Neutrophil (primary cell): ENCODE measurements around the gene DLX5.

Experiments used
- H3K27ac ChIP-seq: fragments of 200-600 bp; sonication (generic); 2 replicates; pipeline ENCODE4 v1.5.1; 2016; ENCODE audit warnings: mild to moderate bottlenecking, moderate library complexity
- H3K27me3 ChIP-seq: fragments of 200-600 bp; sonication (generic); 2 replicates; pipeline ENCODE4 v1.6.0; 2016; ENCODE audit warnings: mild to moderate bottlenecking
- H3K36me3 ChIP-seq: fragments of 200-600 bp; sonication (generic); 2 replicates; pipeline ENCODE4 v1.5.1; 2017
- H3K4me1 ChIP-seq, 2 experiments: fragments of 200-600 bp in 1 of 2; sonication (generic) in 1 of 2; 1 replicate in 1 of 2; 2 replicates in 1 of 2; pipeline versions ENCODE4 v1.5.1 to v1.6.1; 2013 to 2016; ENCODE audit warnings: low read depth in 1 of 2, low read length in 1 of 2, mild to moderate bottlenecking in 1 of 2, moderate library complexity in 1 of 2; ENCODE audit not compliant: control insufficient read depth in 1 of 2, insufficient read depth in 1 of 2
- H3K4me3 ChIP-seq, 2 experiments: fragments of 200-600 bp in 1 of 2; sonication (generic) in 1 of 2; 1 replicate in 1 of 2; 2 replicates in 1 of 2; pipeline ENCODE4 v1.5.1; 2013 to 2016; ENCODE audit warnings: low read depth in 1 of 2, low read length in 1 of 2, mild to moderate bottlenecking in 1 of 2, moderate library complexity in 1 of 2
- H3K9me3 ChIP-seq: fragments of 200-600 bp; sonication (generic); 2 replicates; pipeline ENCODE4 v1.5.1; 2016
- CTCF ChIP-seq: fragments of 200-600 bp; sonication (generic); IDR thresholded peaks from 2 replicates; pipeline ENCODE4 v1.5.1; 2016; ENCODE audit warnings: antibody characterized with exemption

The DLX5 gene

GRCh38 chr7:97019710-97020225, 4.9 kb downstream of the DLX5 start:
- Histone ChIP-seq H3K9me3 (no peaks in the 10 kb centered on the region), H3K27ac (no peak overlapping the region), H3K4me1 (peaks cover 0 to 3% of the 10 kb centered on the region in 2 experiments), H3K4me3 (no peak overlapping the region), H3K27me3 (peaks cover 100% of the 10 kb centered on the region), H3K36me3 (no peaks in the 10 kb centered on the region)
- TF ChIP-seq CTCF, result no peak

- Histone ChIP-seq H3K27me3 (peaks cover 100% of the 10 kb centered on the region), H3K4me3 (no peak overlapping the region), H3K27ac (no peak overlapping the region), H3K36me3 (no peaks in the 10 kb centered on the region), H3K4me1 (peaks cover 0 to 3% of the 10 kb centered on the region in 2 experiments), H3K9me3 (no peaks in the 10 kb centered on the region)
- no peak for TF ChIP-seq CTCF
These were observed 5.7 kb downstream of the DLX5 start for GRCh38 chr7:97018791-97019531.

- no peaks in the 10 kb centered on the region for H3K9me3 ChIP-seq
- H3K27me3 ChIP-seq, result peaks cover 100% of the 10 kb centered on the region
- H3K4me1 ChIP-seq, result peaks cover 0 to 3% of the 10 kb centered on the region in 2 experiments
- H3K4me3 ChIP-seq, result no peak overlapping the region
- no peak for TF ChIP-seq CTCF
- H3K27ac ChIP-seq, result no peak overlapping the region
- H3K36me3 ChIP-seq, result no peaks in the 10 kb centered on the region
These were observed 6.5 kb downstream of the DLX5 start for GRCh38 chr7:97018126-97018601.

- Histone ChIP-seq H3K27ac (no peak overlapping the region), H3K4me1 (peaks cover 0 to 3% of the 10 kb centered on the region in 2 experiments), H3K4me3 (no peak overlapping the region), H3K27me3 (peaks cover 100% of the 10 kb centered on the region), H3K36me3 (no peaks in the 10 kb centered on the region), H3K9me3 (no peaks in the 10 kb centered on the region)
- no peak for TF ChIP-seq CTCF
These were observed 7.2 kb downstream of the DLX5 start for GRCh38 chr7:97017192-97018125.

- H3K36me3 ChIP-seq, result no peaks in the 10 kb centered on the region
- TF ChIP-seq CTCF, result no peak
- H3K4me1 ChIP-seq, result no peaks in the 10 kb centered on the region
- H3K4me3 ChIP-seq, result no peak overlapping the region
- H3K9me3 ChIP-seq, result no peaks in the 10 kb centered on the region
- no peak overlapping the region for H3K27ac ChIP-seq
- peaks cover 100% of the 10 kb centered on the region for H3K27me3 ChIP-seq
These were observed 8.0 kb downstream of the DLX5 start for GRCh38 chr7:97016381-97017191.
